Right lobe of liver (tissue), 4 donors: ENCODE results near the gene DRAM1.

ENCODE experiments used
- POLR2A ChIP-seq: fragments of 450-650 bp; IDR thresholded peaks from one replicate; pipeline ENCODE4 v1.6.1; 2017; ENCODE audit warnings: antibody characterized with exemption, mild to moderate bottlenecking
- TF ChIP-seq, protein P1 (sequence below), 4 donors: fragments of 200-600 bp in 3 of 4; fragments of 450-650 bp in 1 of 4; IDR thresholded peaks; one replicate each; pipeline versions ENCODE4 v1.5.1 to v1.8.0; 2016 to 2022; ENCODE audit warnings: antibody characterized with exemption in 4 of 4, mild to moderate bottlenecking in 2 of 4
- donor health status: DM: no; HTN: no; CAD: no.
- donor health status: DM: no; HTN: no; CAD: no.
- donor health status: DM: no; HTN: yes; CAD: no.

DNA sequence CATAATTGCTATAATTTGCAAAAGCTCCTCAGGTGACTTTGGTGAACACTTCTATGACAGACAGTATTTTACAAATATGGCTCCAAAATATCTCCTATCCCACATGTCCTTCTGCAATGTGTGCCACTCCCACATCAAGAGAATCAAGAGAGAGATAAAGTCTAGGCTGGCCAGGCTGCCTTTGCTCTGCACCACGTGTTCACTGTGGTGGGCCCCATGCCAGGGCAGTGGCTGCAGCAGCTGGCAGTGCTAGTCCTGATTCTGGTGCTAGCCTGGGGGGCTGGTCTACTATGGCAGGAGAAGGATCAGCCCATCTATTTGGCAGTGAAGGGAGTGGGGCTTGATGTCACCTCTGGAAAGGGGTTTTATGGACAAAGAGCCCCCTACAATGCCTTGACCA lies 86.3 kb downstream of the DRAM1 start:
- TF ChIP-seq, protein P1, sequence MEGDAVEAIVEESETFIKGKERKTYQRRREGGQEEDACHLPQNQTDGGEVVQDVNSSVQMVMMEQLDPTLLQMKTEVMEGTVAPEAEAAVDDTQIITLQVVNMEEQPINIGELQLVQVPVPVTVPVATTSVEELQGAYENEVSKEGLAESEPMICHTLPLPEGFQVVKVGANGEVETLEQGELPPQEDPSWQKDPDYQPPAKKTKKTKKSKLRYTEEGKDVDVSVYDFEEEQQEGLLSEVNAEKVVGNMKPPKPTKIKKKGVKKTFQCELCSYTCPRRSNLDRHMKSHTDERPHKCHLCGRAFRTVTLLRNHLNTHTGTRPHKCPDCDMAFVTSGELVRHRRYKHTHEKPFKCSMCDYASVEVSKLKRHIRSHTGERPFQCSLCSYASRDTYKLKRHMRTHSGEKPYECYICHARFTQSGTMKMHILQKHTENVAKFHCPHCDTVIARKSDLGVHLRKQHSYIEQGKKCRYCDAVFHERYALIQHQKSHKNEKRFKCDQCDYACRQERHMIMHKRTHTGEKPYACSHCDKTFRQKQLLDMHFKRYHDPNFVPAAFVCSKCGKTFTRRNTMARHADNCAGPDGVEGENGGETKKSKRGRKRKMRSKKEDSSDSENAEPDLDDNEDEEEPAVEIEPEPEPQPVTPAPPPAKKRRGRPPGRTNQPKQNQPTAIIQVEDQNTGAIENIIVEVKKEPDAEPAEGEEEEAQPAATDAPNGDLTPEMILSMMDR (IDR thresholded peaks at IDR 0.05), result no peak
- TF ChIP-seq POLR2A, result no peak
